D721Med (cell line): ENCODE data around the gene UCP3.

Experiments
- DNase-seq: peaks from one replicate; pipeline ENCODE4 v3.0.0; 2011; ENCODE audit warnings: low spot score; ENCODE audit not compliant: insufficient read length
- FAIRE-seq: peaks from 2 replicates; lab custom pipeline; 2011; peaks lifted over from hg19 to GRCh38; lab: Jason Lieb, UNC
- CTCF ChIP-seq: IDR thresholded peaks from 2 replicates; pipeline ENCODE4 v1.5.1; 2012; ENCODE audit warnings: mild to moderate bottlenecking, control low read depth; ENCODE audit not compliant: insufficient read depth; ENCODE audit errors: missing control alignments

UCP3 gene

GRCh38 chr11:74043450-74043849 lies 34.6 kb upstream of the UCP3 start:
- TF ChIP-seq CTCF = no peak
- DNase-seq (no peak), FAIRE-seq (no peak)

- DNase-seq (no peak), FAIRE-seq (no peak)
- TF ChIP-seq CTCF = no peak
These were observed 28.4 kb upstream of the UCP3 start for GRCh38 chr11:74037309-74037708.

- FAIRE-seq = no peak
These were observed 26.4 kb upstream of the UCP3 start for GRCh38 chr11:74035264-74035663.

GRCh38 chr11:74033046-74033445 lies 24.2 kb upstream of the UCP3 start:
- DNase-seq (no peak), FAIRE-seq (no peak)
- TF ChIP-seq CTCF = no peak

More at GRCh38 chr11:74035264-74035663, 26.4 kb upstream of the UCP3 start:
- TF ChIP-seq CTCF = no peak
- DNase-seq = no peak

- no peak for TF ChIP-seq CTCF
- FAIRE-seq (no peak), DNase-seq (no peak)
These were observed 22.1 kb upstream of the UCP3 start for GRCh38 chr11:74030723-74031676.

GRCh38 chr11:74025467-74026166 lies 16.7 kb upstream of the UCP3 start:
- DNase-seq (no peak), FAIRE-seq (no peak)
- no peak for TF ChIP-seq CTCF
